Brain microvascular endothelial cell (primary cell): ENCODE results near the gene GPR37L1.

ENCODE experiments used
- DNase-seq: peaks from one replicate; pipeline ENCODE4 v3.0.0-alpha.2; 2020
- H3K27ac ChIP-seq: fragments of 250-450 bp; sonication (Bioruptor Pico); 2 replicates; pipeline ENCODE4 v1.5.1; 2020; ENCODE audit warnings: mild to moderate bottlenecking, moderate library complexity
- H3K27me3 ChIP-seq: fragments of 250-450 bp; sonication (Bioruptor Pico); replicated peaks from 2 replicates; pipeline ENCODE4 v1.5.1; 2020; ENCODE audit warnings: mild to moderate bottlenecking
- H3K36me3 ChIP-seq: fragments of 250-450 bp; sonication (Bioruptor Pico); replicated peaks from 2 replicates; pipeline ENCODE4 v1.5.1; 2020; ENCODE audit warnings: mild to moderate bottlenecking
- H3K4me3 ChIP-seq: 2 replicates; pipeline ENCODE4 v1.5.1; 2011; ENCODE audit warnings: low read depth, mild to moderate bottlenecking, control low read depth, low read length, moderate library complexity
- in situ Hi-C: cut with HindIII; loops from 2 replicates; pipeline ENCODE4 v1.10.0; 2017; ENCODE audit warnings: low sequenced_read_pairs, low pct_ligation_motif_present
- TF ChIP-seq, protein P1 (sequence below): IDR thresholded peaks from 2 replicates; pipeline ENCODE4 v1.5.1; 2011; ENCODE audit warnings: low read depth, mild to moderate bottlenecking, moderate library complexity, low read length, control low read depth, inconsistent platforms; ENCODE audit errors: missing control alignments

GPR37L1 gene

DNA sequence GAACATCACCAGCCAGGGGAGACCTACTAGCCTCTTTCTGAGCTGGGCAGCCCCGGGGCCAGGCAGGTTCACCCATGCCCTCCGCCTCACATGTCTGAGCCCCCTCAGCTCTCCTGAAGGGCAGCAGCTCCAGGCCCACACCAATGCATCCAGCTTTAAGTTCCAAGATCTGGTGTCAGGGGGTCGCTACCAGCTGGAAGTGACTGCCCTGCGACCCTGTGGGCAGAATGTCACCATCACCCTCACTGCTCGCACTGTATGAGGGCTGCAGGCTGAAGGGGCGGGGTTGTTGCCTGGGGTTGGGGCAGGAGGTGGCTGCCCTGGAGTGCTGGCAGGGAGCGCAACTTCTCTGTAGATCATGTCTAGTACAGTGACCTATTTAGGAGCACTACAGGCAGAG is 46.1 kb downstream of the GPR37L1 start:
- H3K27ac ChIP-seq = no peak overlapping the region
- no peak overlapping the region for H3K4me3 ChIP-seq
- TF ChIP-seq, protein P1, sequence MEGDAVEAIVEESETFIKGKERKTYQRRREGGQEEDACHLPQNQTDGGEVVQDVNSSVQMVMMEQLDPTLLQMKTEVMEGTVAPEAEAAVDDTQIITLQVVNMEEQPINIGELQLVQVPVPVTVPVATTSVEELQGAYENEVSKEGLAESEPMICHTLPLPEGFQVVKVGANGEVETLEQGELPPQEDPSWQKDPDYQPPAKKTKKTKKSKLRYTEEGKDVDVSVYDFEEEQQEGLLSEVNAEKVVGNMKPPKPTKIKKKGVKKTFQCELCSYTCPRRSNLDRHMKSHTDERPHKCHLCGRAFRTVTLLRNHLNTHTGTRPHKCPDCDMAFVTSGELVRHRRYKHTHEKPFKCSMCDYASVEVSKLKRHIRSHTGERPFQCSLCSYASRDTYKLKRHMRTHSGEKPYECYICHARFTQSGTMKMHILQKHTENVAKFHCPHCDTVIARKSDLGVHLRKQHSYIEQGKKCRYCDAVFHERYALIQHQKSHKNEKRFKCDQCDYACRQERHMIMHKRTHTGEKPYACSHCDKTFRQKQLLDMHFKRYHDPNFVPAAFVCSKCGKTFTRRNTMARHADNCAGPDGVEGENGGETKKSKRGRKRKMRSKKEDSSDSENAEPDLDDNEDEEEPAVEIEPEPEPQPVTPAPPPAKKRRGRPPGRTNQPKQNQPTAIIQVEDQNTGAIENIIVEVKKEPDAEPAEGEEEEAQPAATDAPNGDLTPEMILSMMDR = no peak
- H3K27me3 ChIP-seq = no peaks in the 10 kb centered on the region
- H3K36me3 ChIP-seq = no peaks in the 10 kb centered on the region
- in situ Hi-C loops = no loop called here
- no peak for DNase-seq

DNA sequence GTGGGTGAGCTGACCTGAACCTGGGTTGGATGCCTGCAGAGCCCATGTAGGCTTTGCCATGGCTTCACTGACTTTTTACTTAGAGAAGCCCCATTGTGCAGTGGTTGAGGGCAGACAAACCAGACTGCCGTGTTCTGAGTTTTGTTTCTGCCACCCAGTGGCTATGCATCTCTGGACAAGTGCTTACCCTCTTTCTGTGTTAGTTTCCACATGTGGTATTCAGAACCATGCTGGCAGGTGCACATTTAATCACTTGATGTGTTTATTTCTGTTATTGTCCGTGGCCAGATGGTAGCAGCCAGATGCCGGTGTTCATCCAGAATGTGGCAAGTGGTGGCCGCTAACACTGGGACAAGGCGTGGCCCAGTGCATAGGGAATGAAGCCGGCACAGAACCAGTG is 48.0 kb downstream of the GPR37L1 start:
- H3K4me3 ChIP-seq = no peak overlapping the region
- H3K27me3 ChIP-seq = no peaks in the 10 kb centered on the region
- H3K36me3 ChIP-seq = no peaks in the 10 kb centered on the region
- no peak for DNase-seq
- no peak overlapping the region for H3K27ac ChIP-seq
- in situ Hi-C loops = no loop called here
- TF ChIP-seq, protein P1 = no peak

DNA sequence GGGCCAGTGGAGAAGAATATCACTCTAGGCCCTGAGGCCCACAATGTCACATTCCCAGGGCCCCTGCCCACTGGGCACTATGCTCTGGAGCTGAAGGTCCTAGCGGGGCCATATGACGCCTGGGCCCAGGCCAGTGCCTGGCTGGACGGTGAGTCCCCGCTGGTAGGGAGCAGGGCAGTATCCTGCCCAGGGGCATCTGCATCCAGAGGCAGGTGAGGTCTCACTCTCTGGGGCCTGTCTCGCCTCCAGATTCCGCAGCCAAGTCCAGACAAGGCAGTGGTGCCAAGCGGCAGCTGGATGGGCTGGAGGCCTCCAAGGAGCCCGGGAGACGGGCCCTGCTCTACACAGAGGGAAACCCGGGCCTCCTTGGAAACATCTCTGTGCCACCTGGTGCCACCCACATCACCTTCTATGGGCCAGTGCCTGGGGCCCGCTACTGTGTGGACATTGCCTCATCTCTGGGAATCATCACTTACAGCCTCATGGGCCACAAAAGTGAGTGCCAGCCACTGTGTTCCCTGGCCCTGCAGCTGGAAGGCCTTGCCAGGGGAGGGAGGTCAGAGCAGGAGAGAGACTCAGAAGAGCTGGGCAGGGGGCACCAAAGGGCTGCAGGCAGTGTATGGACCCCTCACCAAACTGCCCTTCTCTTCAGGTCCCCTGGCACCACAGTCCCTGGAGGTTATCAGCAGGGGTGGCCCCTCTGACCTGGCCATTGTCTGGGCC is 48.7 kb downstream of the GPR37L1 start:
- in situ Hi-C loops = no loop called here
- Histone ChIP-seq H3K4me3 (no peak overlapping the region), H3K36me3 (no peaks in the 10 kb centered on the region), H3K27ac (no peak overlapping the region), H3K27me3 (no peaks in the 10 kb centered on the region)
- TF ChIP-seq, protein P1 = no peak
- no peak for DNase-seq

DNA sequence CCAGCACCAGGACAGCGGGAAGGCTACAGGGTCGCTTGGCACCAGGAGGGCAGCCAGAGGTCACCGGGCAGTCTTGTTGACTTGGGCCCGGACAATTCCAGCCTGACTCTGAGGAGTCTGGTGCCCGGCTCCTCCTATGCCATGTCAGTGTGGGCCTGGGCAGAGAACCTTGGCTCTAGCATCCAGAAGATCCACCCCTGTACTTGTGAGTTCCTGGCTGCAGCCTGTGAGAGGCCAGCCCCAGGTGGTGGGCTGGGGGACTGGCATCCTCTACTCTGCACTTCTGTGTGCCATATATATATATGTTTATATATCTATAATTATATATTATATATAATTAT is 49.3 kb downstream of the GPR37L1 start:
- DNase-seq = no peak
- no peaks in the 10 kb centered on the region for H3K27me3 ChIP-seq

DNA sequence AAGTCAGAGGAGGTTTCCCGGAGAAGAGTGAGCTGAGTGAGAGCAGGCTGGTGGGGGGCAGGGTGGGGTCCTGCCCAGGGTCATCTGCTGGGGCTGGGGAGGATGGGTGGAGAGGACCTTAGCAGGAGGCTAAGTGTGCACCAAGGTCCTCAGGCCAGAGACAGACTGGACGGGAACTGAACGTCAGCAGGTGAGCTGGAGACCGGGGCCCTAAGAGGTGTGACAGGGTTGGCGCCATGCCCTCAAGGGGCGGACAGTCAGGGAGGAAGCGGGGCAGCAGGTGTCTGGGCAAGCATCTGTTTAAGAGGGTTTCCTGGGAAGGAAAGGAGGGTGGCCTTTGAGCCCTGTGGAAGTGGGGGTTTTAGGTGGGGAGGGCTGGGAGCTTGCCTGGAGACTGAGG is 51.3 kb downstream of the GPR37L1 start:
- H3K27me3 ChIP-seq = peaks cover 3% of the 10 kb centered on the region
- in situ Hi-C loops = no loop called here
- H3K4me3 ChIP-seq = no peak overlapping the region
- H3K27ac ChIP-seq = no peak overlapping the region
- no peaks in the 10 kb centered on the region for H3K36me3 ChIP-seq
- no peak for DNase-seq
- TF ChIP-seq, protein P1 = no peak

More for the DNA sequence above, 49.3 kb downstream of the GPR37L1 start:
- H3K27ac ChIP-seq = no peak overlapping the region
- in situ Hi-C loops = no loop called here
- H3K4me3 ChIP-seq = no peak overlapping the region
- TF ChIP-seq, protein P1 = no peak
- no peaks in the 10 kb centered on the region for H3K36me3 ChIP-seq
